GM13976 (cell line): ENCODE data around the gene SPATS2L.

Experiments
- DNase-seq: peaks from one replicate; pipeline ENCODE4 v3.0.0; 2012; ENCODE audit warnings: low spot score
- in situ Hi-C: fragments of 300-500 bp; cut with MboI; formaldehyde crosslinking; loops from one replicate; pipeline ENCODE4 v1.12.0; 2022; ENCODE audit warnings: low sequenced_read_pairs, mixed read lengths, inconsistent platforms; ENCODE audit not compliant: unreplicated experiment
- TF ChIP-seq, protein P1 (sequence below): IDR thresholded peaks from 2 replicates; pipeline ENCODE4 v1.5.1; 2012; ENCODE audit warnings: borderline replicate concordance, mild to moderate bottlenecking; ENCODE audit not compliant: insufficient read depth; ENCODE audit errors: extremely low read depth, missing control alignments, control extremely low read depth

The SPATS2L gene

DNA sequence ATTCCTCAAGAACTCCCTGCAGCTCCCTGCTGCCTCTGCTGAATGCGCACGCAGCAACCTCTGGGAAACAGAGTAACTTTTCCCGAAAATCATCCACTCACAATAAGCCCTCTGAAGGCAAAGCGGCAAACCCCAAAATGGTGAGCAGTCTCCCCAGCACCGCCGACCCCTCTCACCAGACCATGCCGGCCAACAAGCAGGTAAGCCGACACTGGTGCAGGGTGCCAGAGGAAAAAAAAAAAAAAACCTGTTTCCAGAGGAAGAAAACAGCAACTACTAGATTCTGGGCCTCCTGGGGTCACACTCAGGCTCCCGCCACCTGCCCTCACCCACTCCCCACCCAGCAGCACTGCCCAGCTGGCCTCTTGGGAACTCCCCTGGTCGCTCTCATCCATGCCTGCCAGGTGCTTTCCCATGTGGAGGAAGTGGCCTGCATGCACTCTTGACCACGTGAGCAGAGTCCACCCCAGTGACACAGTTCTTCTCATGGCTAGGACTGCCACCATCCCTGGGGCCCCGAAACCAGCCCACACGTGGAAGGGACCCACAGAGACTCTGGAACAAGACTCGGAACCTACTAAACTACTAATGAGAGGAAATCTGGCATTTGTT lies 166.5 kb downstream of the SPATS2L start:
- in situ Hi-C loops: loop anchor here (5.0 kb wide), 1 partner anchor 486 kb away; no protein-coding TSS in a partner anchor
- TF ChIP-seq, protein P1, sequence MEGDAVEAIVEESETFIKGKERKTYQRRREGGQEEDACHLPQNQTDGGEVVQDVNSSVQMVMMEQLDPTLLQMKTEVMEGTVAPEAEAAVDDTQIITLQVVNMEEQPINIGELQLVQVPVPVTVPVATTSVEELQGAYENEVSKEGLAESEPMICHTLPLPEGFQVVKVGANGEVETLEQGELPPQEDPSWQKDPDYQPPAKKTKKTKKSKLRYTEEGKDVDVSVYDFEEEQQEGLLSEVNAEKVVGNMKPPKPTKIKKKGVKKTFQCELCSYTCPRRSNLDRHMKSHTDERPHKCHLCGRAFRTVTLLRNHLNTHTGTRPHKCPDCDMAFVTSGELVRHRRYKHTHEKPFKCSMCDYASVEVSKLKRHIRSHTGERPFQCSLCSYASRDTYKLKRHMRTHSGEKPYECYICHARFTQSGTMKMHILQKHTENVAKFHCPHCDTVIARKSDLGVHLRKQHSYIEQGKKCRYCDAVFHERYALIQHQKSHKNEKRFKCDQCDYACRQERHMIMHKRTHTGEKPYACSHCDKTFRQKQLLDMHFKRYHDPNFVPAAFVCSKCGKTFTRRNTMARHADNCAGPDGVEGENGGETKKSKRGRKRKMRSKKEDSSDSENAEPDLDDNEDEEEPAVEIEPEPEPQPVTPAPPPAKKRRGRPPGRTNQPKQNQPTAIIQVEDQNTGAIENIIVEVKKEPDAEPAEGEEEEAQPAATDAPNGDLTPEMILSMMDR: no peak
- DNase-seq: peak; percentile 43

DNA sequence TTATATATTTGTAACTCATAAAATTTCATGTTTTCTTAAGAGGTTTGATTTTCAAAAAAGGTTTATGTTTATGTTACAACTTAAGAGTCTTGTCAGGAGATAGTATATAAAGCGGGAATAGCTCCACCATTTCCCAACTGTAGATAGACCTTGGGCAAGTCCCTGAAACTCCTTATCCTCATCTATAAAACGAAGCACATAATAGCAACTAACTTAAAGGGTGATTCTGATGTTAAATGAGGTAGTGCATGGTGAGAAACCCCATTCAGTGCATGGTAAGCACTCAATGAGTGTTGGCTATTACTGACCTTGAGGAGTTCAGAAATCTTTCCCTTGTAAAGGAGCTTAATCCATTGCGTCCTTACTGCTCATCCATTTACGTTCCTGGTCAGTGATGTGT lies 169.3 kb downstream of the SPATS2L start:
- TF ChIP-seq, protein P1: no peak
- DNase-seq: no peak
- in situ Hi-C loops: no loop called here

DNA sequence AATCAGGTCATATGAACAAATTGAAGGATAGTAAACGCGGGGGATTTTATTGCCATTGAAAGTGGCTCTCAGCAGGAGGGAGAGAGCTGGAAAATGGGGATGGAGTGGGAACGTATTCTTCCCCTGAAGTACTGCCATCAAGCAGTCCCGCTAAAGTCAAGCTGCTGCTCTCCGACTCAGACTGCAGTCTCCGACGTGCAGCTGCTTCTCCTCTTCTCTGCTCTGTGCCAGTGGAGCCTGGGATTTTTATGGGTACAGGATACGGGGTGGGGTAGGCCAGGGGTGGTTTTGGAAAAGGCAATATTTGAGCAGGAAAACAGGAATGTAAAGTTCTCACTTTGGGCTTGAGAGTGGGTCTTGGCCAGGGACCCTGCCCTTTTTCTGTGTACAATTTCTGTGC lies 170.3 kb downstream of the SPATS2L start:
- in situ Hi-C loops: no loop called here
- no peak for DNase-seq
- TF ChIP-seq, protein P1: no peak

DNA sequence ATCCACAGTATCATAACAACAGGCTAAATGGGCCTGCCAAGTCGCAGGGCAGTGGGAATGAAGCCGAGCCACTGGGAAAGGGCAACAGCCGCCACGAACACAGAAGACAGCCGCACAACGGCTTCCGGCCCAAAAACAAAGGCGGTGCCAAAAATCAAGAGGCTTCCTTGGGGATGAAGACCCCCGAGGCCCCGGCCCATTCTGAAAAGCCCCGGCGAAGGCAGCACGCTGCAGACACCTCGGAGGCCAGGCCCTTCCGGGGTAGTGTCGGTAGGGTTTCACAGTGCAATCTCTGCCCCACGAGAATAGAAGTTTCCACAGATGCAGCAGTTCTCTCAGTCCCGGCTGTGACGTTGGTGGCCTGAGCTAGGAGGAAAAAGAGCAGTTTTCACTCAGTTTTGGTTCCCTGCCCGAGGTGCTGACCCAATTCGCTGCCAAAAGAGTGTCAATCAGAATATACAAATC lies 171.2 kb downstream of the SPATS2L start:
- in situ Hi-C loops: no loop called here
- no peak for DNase-seq
- TF ChIP-seq, protein P1: no peak

DNA sequence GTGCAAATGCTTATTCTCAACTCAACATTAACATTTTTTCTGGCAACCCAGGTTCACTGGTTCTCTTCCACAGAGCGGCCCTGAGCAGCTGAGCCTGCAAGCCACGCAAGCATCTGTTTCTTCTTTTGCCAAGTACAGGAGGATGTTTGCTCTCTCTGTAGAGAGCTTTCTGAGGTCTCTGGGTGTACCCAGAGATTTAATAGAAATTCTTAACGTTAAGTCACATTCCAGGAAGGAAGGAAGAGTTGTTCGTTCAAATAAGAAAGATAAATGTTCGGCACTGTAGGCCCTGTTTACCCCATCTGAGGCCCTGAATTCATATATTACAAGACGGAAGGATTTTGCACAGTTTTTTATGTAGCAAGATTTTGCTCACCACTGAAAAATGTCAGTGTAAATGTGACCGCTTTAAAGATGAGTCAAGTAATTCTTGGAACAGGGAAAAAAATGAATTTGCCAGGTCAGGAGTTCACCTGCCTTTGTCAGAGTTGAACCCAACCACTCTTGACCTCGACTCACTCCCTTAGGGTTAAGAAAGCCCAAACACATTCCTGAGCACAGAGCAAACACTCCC lies 173.3 kb downstream of the SPATS2L start:
- no peak for DNase-seq
- in situ Hi-C loops: no loop called here
- TF ChIP-seq, protein P1: no peak

DNA sequence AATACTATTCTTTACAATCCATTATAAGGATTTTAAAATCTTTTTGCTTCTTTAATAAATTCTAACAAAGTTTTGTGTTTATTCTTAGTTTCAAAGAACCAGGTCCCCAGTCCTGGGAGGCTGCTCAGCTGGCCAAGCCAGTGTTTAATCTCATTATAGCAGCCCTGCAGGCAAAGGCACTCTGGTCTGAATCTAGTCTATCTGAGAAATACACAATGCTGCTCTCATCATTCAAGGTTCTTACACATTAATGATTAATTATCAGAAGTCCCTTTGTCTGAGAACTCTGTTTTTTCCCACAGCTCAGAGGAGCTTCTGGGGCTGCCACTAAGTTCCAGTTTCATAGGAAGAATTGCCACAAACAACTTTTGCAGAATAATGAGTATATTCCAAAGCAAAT lies 175.7 kb downstream of the SPATS2L start:
- in situ Hi-C loops: no loop called here
- TF ChIP-seq, protein P1: no peak
- DNase-seq: peak; percentile 41

DNA sequence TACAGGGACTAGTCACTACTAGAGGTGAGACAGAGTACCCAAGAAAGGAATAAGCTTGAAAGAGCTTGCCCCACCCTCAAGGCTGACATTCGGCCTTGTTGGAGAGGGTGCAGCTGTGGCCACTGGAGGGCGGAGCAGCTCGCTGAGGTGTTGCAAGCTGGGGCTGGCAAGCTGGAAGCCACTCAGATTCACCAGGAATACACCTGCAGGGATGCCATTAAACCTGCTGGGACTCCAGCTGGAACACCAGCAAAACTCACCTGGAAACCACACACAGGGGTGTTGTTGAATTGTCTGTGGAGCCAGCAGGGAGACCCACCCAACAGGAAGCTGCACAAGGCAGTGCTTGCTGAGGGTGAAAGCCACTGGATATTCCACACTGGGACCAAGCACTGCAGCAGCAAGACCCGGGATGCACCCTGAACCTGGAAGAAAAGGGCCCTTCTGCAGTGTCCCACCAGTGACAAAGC lies 177.3 kb downstream of the SPATS2L start:
- DNase-seq: peak; percentile 57
- TF ChIP-seq, protein P1: peak; percentile 71
- in situ Hi-C loops: no loop called here
